HEK293 (cell line): ENCODE data around the gene SPRY4.

ENCODE experiments used
- CTCF ChIP-seq: fragments of 450-650 bp; formaldehyde crosslinking; IDR thresholded peaks from 2 replicates; pipeline ENCODE4 v1.5.1; 2016; ENCODE audit warnings: missing biosample characterization, missing genetic modification characterization
- ZNF138 ChIP-seq: fragments of 450-650 bp; formaldehyde crosslinking; IDR thresholded peaks from 2 replicates; pipeline ENCODE4 v1.5.1; 2016; ENCODE audit warnings: missing biosample characterization, missing genetic modification characterization, borderline replicate concordance
- ZNF140 ChIP-seq: fragments of 450-650 bp; formaldehyde crosslinking; IDR thresholded peaks from 2 replicates; pipeline ENCODE4 v1.5.1; 2016; ENCODE audit warnings: missing biosample characterization, missing genetic modification characterization
- ZNF23 ChIP-seq: fragments of 450-650 bp; formaldehyde crosslinking; IDR thresholded peaks from 2 replicates; pipeline ENCODE4 v1.5.1; 2016; ENCODE audit warnings: missing biosample characterization, missing genetic modification characterization, borderline replicate concordance
- ZNF416 ChIP-seq: fragments of 450-650 bp; formaldehyde crosslinking; IDR thresholded peaks from 2 replicates; pipeline ENCODE4 v1.5.1; 2016; ENCODE audit warnings: missing biosample characterization, missing genetic modification characterization
- ZNF423 ChIP-seq: fragments of 450-650 bp; formaldehyde crosslinking; IDR thresholded peaks from 2 replicates; pipeline ENCODE4 v1.5.1; 2016; ENCODE audit warnings: missing biosample characterization, missing genetic modification characterization
- ZNF558 ChIP-seq: fragments of 450-650 bp; formaldehyde crosslinking; IDR thresholded peaks from 2 replicates; pipeline ENCODE4 v1.5.1; 2016; ENCODE audit warnings: missing biosample characterization, missing genetic modification characterization
- TF ChIP-seq, protein P1 (sequence below): fragments of 450-650 bp; formaldehyde crosslinking; IDR thresholded peaks from 2 replicates; pipeline ENCODE4 v1.5.1; 2016; ENCODE audit warnings: missing biosample characterization, missing genetic modification characterization

GRCh38 chr5:142286111-142286510, 38.7 kb downstream of the SPRY4 start:
- no peak for TF ChIP-seq ZNF23 (tag by site-specific recombination)
- no peak for TF ChIP-seq ZNF423 (tag by site-specific recombination)
- no peak for TF ChIP-seq CTCF
- no peak for TF ChIP-seq ZNF416 (tag by site-specific recombination)
- TF ChIP-seq, protein P1, sequence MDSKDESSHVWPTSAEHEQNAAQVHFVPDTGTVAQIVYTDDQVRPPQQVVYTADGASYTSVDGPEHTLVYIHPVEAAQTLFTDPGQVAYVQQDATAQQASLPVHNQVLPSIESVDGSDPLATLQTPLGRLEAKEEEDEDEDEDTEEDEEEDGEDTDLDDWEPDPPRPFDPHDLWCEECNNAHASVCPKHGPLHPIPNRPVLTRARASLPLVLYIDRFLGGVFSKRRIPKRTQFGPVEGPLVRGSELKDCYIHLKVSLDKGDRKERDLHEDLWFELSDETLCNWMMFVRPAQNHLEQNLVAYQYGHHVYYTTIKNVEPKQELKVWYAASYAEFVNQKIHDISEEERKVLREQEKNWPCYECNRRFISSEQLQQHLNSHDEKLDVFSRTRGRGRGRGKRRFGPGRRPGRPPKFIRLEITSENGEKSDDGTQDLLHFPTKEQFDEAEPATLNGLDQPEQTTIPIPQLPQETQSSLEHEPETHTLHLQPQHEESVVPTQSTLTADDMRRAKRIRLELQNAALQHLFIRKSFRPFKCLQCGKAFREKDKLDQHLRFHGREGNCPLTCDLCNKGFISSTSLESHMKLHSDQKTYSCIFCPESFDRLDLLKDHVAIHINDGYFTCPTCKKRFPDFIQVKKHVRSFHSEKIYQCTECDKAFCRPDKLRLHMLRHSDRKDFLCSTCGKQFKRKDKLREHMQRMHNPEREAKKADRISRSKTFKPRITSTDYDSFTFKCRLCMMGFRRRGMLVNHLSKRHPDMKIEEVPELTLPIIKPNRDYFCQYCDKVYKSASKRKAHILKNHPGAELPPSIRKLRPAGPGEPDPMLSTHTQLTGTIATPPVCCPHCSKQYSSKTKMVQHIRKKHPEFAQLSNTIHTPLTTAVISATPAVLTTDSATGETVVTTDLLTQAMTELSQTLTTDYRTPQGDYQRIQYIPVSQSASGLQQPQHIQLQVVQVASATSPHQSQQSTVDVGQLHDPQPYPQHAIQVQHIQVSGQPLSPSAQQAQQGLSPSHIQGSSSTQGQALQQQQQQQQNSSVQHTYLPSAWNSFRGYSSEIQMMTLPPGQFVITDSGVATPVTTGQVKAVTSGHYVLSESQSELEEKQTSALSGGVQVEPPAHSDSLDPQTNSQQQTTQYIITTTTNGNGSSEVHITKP (tag by site-specific recombination): no peak
- TF ChIP-seq ZNF138 (tag by site-specific recombination): no peak
- TF ChIP-seq ZNF140 (tag by site-specific recombination): no peak
- TF ChIP-seq ZNF558 (tag by site-specific recombination): no peak
